K562 (cell line): ENCODE data around the gene LRRC15. TPM values are rescaled to one million over a fixed set of nuclear protein-coding genes. Genes with fewer than 3 reads are reported as not detected.

ENCODE experiments used
- CBX1 ChIP-seq: sonication (generic); IDR thresholded peaks from 2 replicates; pipeline ENCODE4 v1.6.1; 2016; ENCODE audit warnings: antibody characterized with exemption, low read depth, mild to moderate bottlenecking
- EP400 ChIP-seq: fragments of 450-650 bp; IDR thresholded peaks from 2 replicates; pipeline ENCODE4 v1.6.1; 2017; ENCODE audit warnings: antibody characterized with exemption, mild to moderate bottlenecking, moderate library complexity
- EZH2 ChIP-seq: IDR thresholded peaks from 2 replicates; pipeline ENCODE4 v1.6.1; 2012; ENCODE audit warnings: low read depth, mild to moderate bottlenecking, inconsistent platforms, low read length, borderline replicate concordance
- FOXP4 ChIP-seq: sonication (generic); formaldehyde crosslinking; IDR thresholded peaks from 2 replicates; pipeline ENCODE4 v1.8.0; 2022; ENCODE audit warnings: mild to moderate bottlenecking, missing genetic modification reagents, borderline replicate concordance
- PCBP2 ChIP-seq: fragments of 200-400 bp; formaldehyde crosslinking; IDR thresholded peaks from 2 replicates; pipeline ENCODE4 v1.6.1; 2018; ENCODE audit warnings: low read length, low read depth, mild to moderate bottlenecking, moderate library complexity; ENCODE audit not compliant: poor library complexity, severe bottlenecking
- POLR2AphosphoS2 ChIP-seq: IDR thresholded peaks from 2 replicates; pipeline ENCODE4 v1.6.1; 2012; ENCODE audit warnings: low read length, improper control_type of control experiment
- PPARD ChIP-seq: fragments of 250-450 bp; sonication (Bioruptor Pico); IDR thresholded peaks from 2 replicates; pipeline ENCODE4 v1.8.0; 2022; ENCODE audit warnings: inconsistent platforms, mild to moderate bottlenecking, moderate library complexity
- RBFOX2 ChIP-seq: fragments of 200-400 bp; formaldehyde crosslinking; IDR thresholded peaks from 2 replicates; pipeline ENCODE4 v1.6.1; 2017; ENCODE audit warnings: low read depth, mild to moderate bottlenecking, low read length, moderate library complexity
- SMAD1 ChIP-seq: fragments of 150-350 bp; IDR thresholded peaks from 2 replicates; pipeline ENCODE4 v1.6.1; 2014; ENCODE audit warnings: low read length, low read depth; ENCODE audit not compliant: partially characterized antibody
- SP2 ChIP-seq: IDR thresholded peaks from 2 replicates; pipeline ENCODE4 v1.6.1; 2011; ENCODE audit warnings: mild to moderate bottlenecking, low read depth, low read length, moderate library complexity; ENCODE audit not compliant: poor library complexity, severe bottlenecking; ENCODE audit errors: extremely low read depth
- SRSF3 ChIP-seq: fragments of 200-400 bp; formaldehyde crosslinking; IDR thresholded peaks from 2 replicates; pipeline ENCODE4 v1.6.1; 2016; ENCODE audit warnings: mild to moderate bottlenecking, low read length, moderate library complexity; ENCODE audit not compliant: insufficient read depth
- ZBTB7A ChIP-seq: IDR thresholded peaks from 2 replicates; pipeline ENCODE4 v1.6.1; 2011; ENCODE audit warnings: low read depth, mild to moderate bottlenecking, low read length, moderate library complexity, borderline replicate concordance; ENCODE audit not compliant: control insufficient read depth
- ZFP36 ChIP-seq: fragments of 150-350 bp; IDR thresholded peaks from 2 replicates; pipeline ENCODE4 v1.6.1; 2018; ENCODE audit warnings: low read length, low read depth; ENCODE audit not compliant: partially characterized antibody
- ZFP91 ChIP-seq: sonication (generic); formaldehyde crosslinking; IDR thresholded peaks from 2 replicates; pipeline ENCODE4 v1.8.0; 2022; ENCODE audit warnings: mild to moderate bottlenecking, missing genetic modification reagents
- ZNF57 ChIP-seq: fragments of 450-650 bp; formaldehyde crosslinking; IDR thresholded peaks from 2 replicates; pipeline ENCODE4 v1.4.0; 2020; ENCODE audit warnings: mild to moderate bottlenecking, moderate library complexity
- ZNF589 ChIP-seq: fragments of 200-800 bp; sonication (Bioruptor generic); IDR thresholded peaks from 2 replicates; pipeline ENCODE4 v1.6.1; 2016; ENCODE audit warnings: low read depth, missing genetic modification characterization, missing compliant biosample characterization
- polyA plus RNA-seq, 8 experiments: library from polyadenylated mRNA; depleted of rRNA in 4 of 8; stranded (reverse) in 5 of 8; unstranded in 3 of 8; fragments of >200 nt; fragmentation: Nextera tagmentation in 2 of 8; fragmentation: Illumina TruSeq in 1 of 8; extraction: Ambion mirVana in 2 of 8; extraction: Trizol in 1 of 8; gene quantifications; 2 replicates each; pipeline versions ENCODE4 v1.2.1 to v1.2.3, GENCODE V29; 2011 to 2014; ENCODE audit warnings: inconsistent platforms in 1 of 8, missing spikeins in 1 of 8
- total RNA-seq, 7 experiments: library from RNA; depleted of rRNA in 6 of 7; stranded (reverse); fragments of >200 nt in 6 of 7; fragmentation: Illumina TruSeq in 2 of 7; extraction: Trizol in 2 of 7; gene quantifications; 2 replicates each; pipeline versions ENCODE4 v1.2.1 to v1.2.3, GENCODE V29; 2011 to 2021; ENCODE audit warnings: low replicate concordance in 1 of 7

Gene LRRC15
- total and polyA plus RNA-seq, 9 of the 15 experiments (the other 6 are each of a cell fraction or from before 2014, with no cell fraction given): not detected

DNA sequence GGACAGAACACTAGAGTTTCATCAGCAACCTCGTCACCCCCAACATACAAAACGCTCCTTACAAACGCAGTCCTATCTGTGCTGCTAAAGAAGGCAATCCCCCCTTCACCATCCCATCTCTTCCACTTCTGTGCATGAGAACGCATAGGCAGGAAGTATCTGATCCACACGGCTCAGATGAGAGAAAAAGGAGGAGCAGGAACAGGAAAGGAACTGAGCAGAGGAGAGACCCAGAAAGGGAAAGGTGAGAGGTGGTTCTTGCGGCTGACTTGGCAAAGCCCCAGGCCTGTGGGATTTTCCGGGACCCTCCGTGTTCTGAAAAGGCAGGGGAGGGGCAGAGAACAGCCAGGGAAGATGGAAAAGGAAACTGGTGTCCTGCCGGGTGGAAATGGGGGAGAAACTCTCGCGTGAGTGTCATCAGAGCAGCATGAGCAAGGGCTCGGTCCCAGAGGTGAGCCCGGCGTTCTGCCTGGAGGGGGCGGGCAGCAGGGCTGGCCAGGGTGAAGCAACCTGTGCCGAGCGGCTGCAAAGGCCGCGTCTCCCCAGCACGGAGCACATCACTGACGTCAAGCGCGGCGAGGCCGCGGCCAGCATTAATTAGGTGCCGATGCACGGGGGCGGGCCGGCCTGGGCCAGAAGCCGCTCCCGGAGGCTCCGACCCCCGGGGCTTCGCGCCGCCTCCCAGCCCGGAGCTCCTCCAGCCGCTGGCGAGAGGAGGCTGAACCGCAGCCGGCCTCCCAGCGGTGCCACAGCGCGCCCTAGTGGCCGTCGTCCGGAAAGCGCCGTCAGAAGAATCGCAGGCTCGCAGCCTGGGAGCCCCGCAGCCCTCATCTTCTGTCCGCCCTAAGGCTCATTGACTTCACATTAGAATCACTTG lies 54.2 kb downstream of the LRRC15 start (continued):
- TF ChIP-seq FOXP4 (CRISPR knock-in tag) (no peak), SP2 (no peak), POLR2AphosphoS2 (no peak), ZBTB7A (peak; percentile 77; the same call in 1 of the 2 replicates), SMAD1 (no peak), ZFP91 (CRISPR knock-in tag) (0 out of 2 replicates have a peak, but pooled peaks have one; percentile 37), EP400 (no peak), ZNF589 (CRISPR knock-in tag) (peak; percentile 55; the same call in 1 of the 2 replicates), PPARD (no peak), RBFOX2 (peak; percentile 78), ZFP36 (peak; percentile 98), EZH2 (no peak), PCBP2 (no peak), CBX1 (0 out of 2 replicates have a peak, but pooled peaks have one; percentile 51), ZNF57 (no peak), SRSF3 (no peak)
